Neuronal stem cell (in vitro differentiated cells): ENCODE data around the gene PEX5.
"Not testable (repeated sequence)": the region's sequence is repeated elsewhere in the genome, so short reads cannot be mapped to it uniquely, and the experiment has no call there.

ENCODE experiments used
- DNase-seq: peaks from one replicate; pipeline ENCODE4 v3.0.0-alpha.2; 2013; ENCODE audit warnings: low spot score
- H2AFZ ChIP-seq: one replicate; pipeline ENCODE4 v1.6.1; 2013; ENCODE audit warnings: mild to moderate bottlenecking, low read length, inconsistent platforms
- H2AK5ac ChIP-seq: 2 replicates; pipeline ENCODE4 v1.6.1; 2013; ENCODE audit warnings: low read depth, mild to moderate bottlenecking, inconsistent platforms, low read length, moderate library complexity, mixed read lengths
- H2BK120ac ChIP-seq: 2 replicates; pipeline ENCODE4 v1.6.1; 2013; ENCODE audit warnings: low read depth, mild to moderate bottlenecking, inconsistent platforms, low read length, moderate library complexity, mixed read lengths
- H2BK12ac ChIP-seq: one replicate; pipeline ENCODE4 v1.6.1; 2013; ENCODE audit warnings: low read length, inconsistent platforms
- H2BK15ac ChIP-seq: 2 replicates; pipeline ENCODE4 v1.6.1; 2013; ENCODE audit warnings: mild to moderate bottlenecking, low read length, inconsistent platforms, mixed read lengths
- H2BK5ac ChIP-seq: one replicate; pipeline ENCODE4 v1.6.1; 2013; ENCODE audit warnings: inconsistent platforms, mild to moderate bottlenecking, low read length, moderate library complexity
- H3K14ac ChIP-seq: one replicate; pipeline ENCODE4 v1.6.1; 2013; ENCODE audit warnings: low read length, inconsistent platforms
- H3K18ac ChIP-seq: 2 replicates; pipeline ENCODE4 v1.6.1; 2013; ENCODE audit warnings: low read length, inconsistent platforms
- H3K23ac ChIP-seq: 2 replicates; pipeline ENCODE4 v1.6.1; 2013; ENCODE audit warnings: low read depth, mild to moderate bottlenecking, mixed read lengths, low read length, inconsistent platforms; ENCODE audit not compliant: poor library complexity
- H3K27ac ChIP-seq: replicated peaks from 3 replicates; pipeline ENCODE4 v1.5.1; 2013; ENCODE audit warnings: low read length, inconsistent platforms
- H3K27me3 ChIP-seq, 3 experiments: 2 replicates each; pipeline ENCODE4 v1.6.1; 2013; ENCODE audit warnings: low read length in 3 of 3, mild to moderate bottlenecking in 2 of 3, inconsistent platforms in 1 of 3, low read depth in 1 of 3, mixed read lengths in 1 of 3, moderate library complexity in 1 of 3; ENCODE audit not compliant: control insufficient read depth in 3 of 3, insufficient read depth in 3 of 3
- H3K36me3 ChIP-seq, 2 donors: replicated peaks in 1 of 2; 2 replicates each; pipeline ENCODE4 v1.6.1; 2013; ENCODE audit warnings: low read length in 2 of 2; ENCODE audit not compliant: control insufficient read depth in 2 of 2, insufficient read depth in 2 of 2
- H3K4ac ChIP-seq: 2 replicates; pipeline ENCODE4 v1.6.1; 2013; ENCODE audit warnings: inconsistent platforms, mild to moderate bottlenecking, low read length, moderate library complexity
- H3K4me1 ChIP-seq, 2 donors: 1 replicate in 1 of 2; 2 replicates in 1 of 2; pipeline ENCODE4 v1.6.1; 2013; ENCODE audit warnings: low read length in 2 of 2, low read depth in 1 of 2; ENCODE audit not compliant: control insufficient read depth in 2 of 2, insufficient read depth in 1 of 2
- H3K4me2 ChIP-seq: one replicate; pipeline ENCODE4 v1.6.1; 2013; ENCODE audit warnings: mild to moderate bottlenecking, low read length, inconsistent platforms; ENCODE audit not compliant: insufficient read depth, poor library complexity, severe bottlenecking
- H3K4me3 ChIP-seq, 2 donors: 2 replicates each; pipeline ENCODE4 v1.5.1; 2013; ENCODE audit warnings: low read length in 2 of 2, mild to moderate bottlenecking in 2 of 2, inconsistent platforms in 1 of 2, moderate library complexity in 1 of 2
- H3K79me1 ChIP-seq: one replicate; pipeline ENCODE4 v1.6.1; 2013; ENCODE audit warnings: low read depth, mild to moderate bottlenecking, inconsistent platforms, low read length, moderate library complexity
- H3K9ac ChIP-seq: one replicate; pipeline ENCODE4 v1.6.1; 2013; ENCODE audit warnings: mild to moderate bottlenecking, low read depth, low read length, inconsistent platforms; ENCODE audit not compliant: poor library complexity
- H3K9me3 ChIP-seq, 2 donors: replicated peaks in 1 of 2; 2 replicates each; pipeline versions ENCODE3 to v1.6.1; 2013; ENCODE audit warnings: low read length in 2 of 2, mild to moderate bottlenecking in 2 of 2, inconsistent platforms in 1 of 2, low read depth in 1 of 2, mixed read lengths in 1 of 2, moderate library complexity in 1 of 2; ENCODE audit not compliant: control insufficient read depth in 2 of 2, insufficient read depth in 1 of 2
- H4K8ac ChIP-seq: one replicate; pipeline ENCODE4 v1.6.1; 2013; ENCODE audit warnings: low read depth, mild to moderate bottlenecking, inconsistent platforms, low read length, moderate library complexity
- H4K91ac ChIP-seq: one replicate; pipeline ENCODE4 v1.6.1; 2013; ENCODE audit warnings: low read length, low read depth, mild to moderate bottlenecking, inconsistent platforms; ENCODE audit not compliant: poor library complexity
- WGBS, 2 donors: extraction: QIAGEN DNeasy Blood & Tissue Kit; methylation state at CpG; one replicate each; pipeline ENCODE4 v1.1.7; 2013; ENCODE audit warnings: missing lambda C conversion rate in 2 of 2, mixed read lengths in 1 of 2; ENCODE audit not compliant: insufficient read length in 2 of 2, insufficient replicate concordance in 1 of 2; ENCODE audit errors: extremely low coverage in 2 of 2; 5-methylcytosine and 5-hydroxymethylcytosine counted together

Gene PEX5

GRCh38 chr12:7241404-7242005 lies 52.0 kb downstream of the PEX5 start:
- no peak overlapping the region for H3K4ac ChIP-seq
- no peak overlapping the region for H3K14ac ChIP-seq
- WGBS, 2 donors, result no CpG with 5 or more reads among the region's 3 CpGs
- H3K4me1 ChIP-seq, result no peaks in the 10 kb centered on the region
- no peak overlapping the region for H2BK12ac ChIP-seq
- H2BK120ac ChIP-seq, result no peak overlapping the region
- H3K9ac ChIP-seq, result no peak overlapping the region
- H2AK5ac ChIP-seq, result no peak overlapping the region
- H4K8ac ChIP-seq, result no peak overlapping the region
- H3K9me3 ChIP-seq, result no peaks in the 10 kb centered on the region
- no peaks in the 10 kb centered on the region for H3K79me1 ChIP-seq
- no peaks in the 10 kb centered on the region for H3K27me3 ChIP-seq
- no peak overlapping the region for H3K23ac ChIP-seq
- H3K36me3 ChIP-seq, result no peaks in the 10 kb centered on the region
- H2AFZ ChIP-seq, result no peak overlapping the region
- H3K18ac ChIP-seq, result no peak overlapping the region
- no peak overlapping the region for H2BK5ac ChIP-seq
- H3K4me2 ChIP-seq, result no peak overlapping the region
- no peak overlapping the region for H3K4me3 ChIP-seq
- H3K27ac ChIP-seq, result no peak overlapping the region
- DNase-seq, result no peak
- no peak overlapping the region for H4K91ac ChIP-seq
- no peak overlapping the region for H2BK15ac ChIP-seq

GRCh38 chr12:7242176-7243101 lies 53.0 kb downstream of the PEX5 start:
- no peak for DNase-seq

GRCh38 chr12:7251328-7251996 lies 62.0 kb downstream of the PEX5 start:
- not testable (repeated sequence) for H3K27ac ChIP-seq, DNase-seq, H3K4me1 ChIP-seq, H2BK120ac ChIP-seq, H4K91ac ChIP-seq, H3K14ac ChIP-seq, H3K79me1 ChIP-seq, H3K9me3 ChIP-seq, H3K9ac ChIP-seq, H2AK5ac ChIP-seq, H3K23ac ChIP-seq, H3K4me2 ChIP-seq, H3K4me3 ChIP-seq, H2AFZ ChIP-seq, H3K36me3 ChIP-seq, H3K18ac ChIP-seq, H3K27me3 ChIP-seq, H4K8ac ChIP-seq, H2BK15ac ChIP-seq, H2BK5ac ChIP-seq, H3K4ac ChIP-seq, H2BK12ac ChIP-seq
- WGBS, 2 donors, result no CpG with 5 or more reads among the region's 22 CpGs

More at GRCh38 chr12:7242176-7243101, 53.0 kb downstream of the PEX5 start:
- H4K8ac ChIP-seq, result no peak overlapping the region
- no peak overlapping the region for H3K9ac ChIP-seq
- H3K27me3 ChIP-seq, result no peaks in the 10 kb centered on the region
- no peak overlapping the region for H3K18ac ChIP-seq
- no peaks in the 10 kb centered on the region for H3K9me3 ChIP-seq
- no peak overlapping the region for H3K4me2 ChIP-seq
- H3K27ac ChIP-seq, result no peak overlapping the region
- H3K4me1 ChIP-seq, result no peaks in the 10 kb centered on the region
- H2BK15ac ChIP-seq, result no peak overlapping the region
- no peak overlapping the region for H2AFZ ChIP-seq
- H4K91ac ChIP-seq, result no peak overlapping the region
- H3K79me1 ChIP-seq, result no peaks in the 10 kb centered on the region
- H3K23ac ChIP-seq, result no peak overlapping the region
- H2BK12ac ChIP-seq, result no peak overlapping the region
- no peak overlapping the region for H3K4me3 ChIP-seq
- H3K4ac ChIP-seq, result no peak overlapping the region
- no peak overlapping the region for H2AK5ac ChIP-seq
- H2BK5ac ChIP-seq, result no peak overlapping the region
- no CpG with 5 or more reads among the region's 7 CpGs for WGBS, 2 donors
- H2BK120ac ChIP-seq, result no peak overlapping the region
- H3K36me3 ChIP-seq, result no peaks in the 10 kb centered on the region
- no peak overlapping the region for H3K14ac ChIP-seq

GRCh38 chr12:7259060-7259459 lies 69.6 kb downstream of the PEX5 start:
- no peaks in the 10 kb centered on the region for H3K4me1 ChIP-seq
- H3K23ac ChIP-seq, result no peak overlapping the region
- H4K91ac ChIP-seq, result no peak overlapping the region
- no CpG with 5 or more reads among the region's 1 CpG for WGBS, 2 donors
- H3K4ac ChIP-seq, result no peak overlapping the region
- no peak overlapping the region for H3K14ac ChIP-seq
- H2BK5ac ChIP-seq, result no peak overlapping the region
- H3K27me3 ChIP-seq, result no peaks in the 10 kb centered on the region
- H3K9me3 ChIP-seq, result no peaks in the 10 kb centered on the region
- no peak overlapping the region for H3K18ac ChIP-seq
- H3K9ac ChIP-seq, result no peak overlapping the region
- H2BK15ac ChIP-seq, result no peak overlapping the region
- DNase-seq, result no peak
- H3K79me1 ChIP-seq, result no peaks in the 10 kb centered on the region
- H2BK12ac ChIP-seq, result no peak overlapping the region
- no peak overlapping the region for H2BK120ac ChIP-seq
- no peak overlapping the region for H3K4me2 ChIP-seq
- H3K4me3 ChIP-seq, result no peak overlapping the region
- H2AK5ac ChIP-seq, result no peak overlapping the region
- no peak overlapping the region for H2AFZ ChIP-seq
- peaks cover 0 to 1% of the 10 kb centered on the region in 2 donors for H3K36me3 ChIP-seq
- H4K8ac ChIP-seq, result no peak overlapping the region
- no peak overlapping the region for H3K27ac ChIP-seq
